ENCODE measurements around the gene ACSS3.

ACSS3 gene

DNA sequence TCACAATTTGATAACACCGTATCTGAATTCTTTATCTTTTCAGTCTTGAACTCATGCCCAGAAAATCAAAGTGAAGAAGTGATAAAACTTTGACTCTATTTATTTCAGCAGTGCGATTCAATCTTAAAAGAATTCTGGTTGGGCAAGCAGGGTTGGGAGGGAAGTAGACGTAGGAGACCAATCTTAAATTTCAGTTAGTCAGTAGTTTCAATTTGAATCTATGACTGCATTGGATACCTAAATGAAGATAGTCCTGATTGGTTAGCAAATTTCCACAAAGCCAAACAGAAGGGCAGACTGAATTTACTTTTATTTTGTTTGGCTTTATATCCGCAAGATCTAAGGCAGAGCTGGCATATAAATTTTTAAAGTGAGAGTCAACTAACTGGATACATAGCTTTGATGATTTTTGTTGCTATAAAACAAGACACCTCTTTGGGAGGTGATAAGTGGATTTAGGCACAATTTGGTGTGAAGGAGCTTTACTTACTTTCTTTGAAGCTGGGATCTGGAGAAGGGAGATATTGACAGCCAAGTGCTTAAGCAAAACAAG is 2.6 kb downstream of the ACSS3 start:
- Histone ChIP-seq H3K27ac (ENCODE audit: low read depth, low read length) (no peak overlapping the region), H3K4me1 (ENCODE audit: control insufficient read depth, insufficient read depth, low read length, unreplicated experiment) (peaks cover 4% of the 10 kb centered on the region), H3K27me3 (ENCODE audit: insufficient read depth, low read length) (no peaks in the 10 kb centered on the region), H3K4me3 (ENCODE audit: low read depth, low read length) (peak overlapping the region; percentile 88), H2AFZ (ENCODE audit: low read length, unreplicated experiment) (peak overlapping the region; percentile 29), H3K79me2 (ENCODE audit: control insufficient read depth, insufficient read depth, low read length, unreplicated experiment) (no peaks in the 10 kb centered on the region), H3K36me3 (ENCODE audit: insufficient read depth, low read length) (no peaks in the 10 kb centered on the region)

DNA sequence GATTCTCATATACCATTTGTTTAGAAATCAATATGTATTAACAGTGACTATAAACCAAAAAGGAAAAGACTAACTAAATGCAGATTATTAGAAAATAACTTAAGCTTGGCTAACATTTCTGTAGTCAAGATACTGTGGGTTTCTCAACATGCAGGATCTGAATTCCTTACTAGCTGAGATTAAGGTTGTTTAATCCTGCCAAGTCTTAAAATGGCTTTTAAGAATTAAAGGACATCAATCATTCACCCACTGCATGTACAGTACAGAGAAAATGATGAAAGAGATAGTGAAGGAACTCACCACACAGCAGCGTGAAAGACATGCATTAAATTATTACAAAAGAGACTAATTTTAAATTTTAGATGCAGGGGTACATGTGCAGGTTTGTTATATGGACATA is 3.8 kb downstream of the ACSS3 start:
- Histone ChIP-seq H3K27ac (ENCODE audit: low read depth, low read length) (no peak overlapping the region), H2AFZ (ENCODE audit: low read length, unreplicated experiment) (no peak overlapping the region), H3K4me3 (ENCODE audit: low read depth, low read length) (no peak overlapping the region), H3K79me2 (ENCODE audit: control insufficient read depth, insufficient read depth, low read length, unreplicated experiment) (no peaks in the 10 kb centered on the region), H3K36me3 (ENCODE audit: insufficient read depth, low read length) (no peaks in the 10 kb centered on the region), H3K4me1 (ENCODE audit: control insufficient read depth, insufficient read depth, low read length, unreplicated experiment) (peaks cover 4% of the 10 kb centered on the region), H3K27me3 (ENCODE audit: insufficient read depth, low read length) (no peaks in the 10 kb centered on the region)

DNA sequence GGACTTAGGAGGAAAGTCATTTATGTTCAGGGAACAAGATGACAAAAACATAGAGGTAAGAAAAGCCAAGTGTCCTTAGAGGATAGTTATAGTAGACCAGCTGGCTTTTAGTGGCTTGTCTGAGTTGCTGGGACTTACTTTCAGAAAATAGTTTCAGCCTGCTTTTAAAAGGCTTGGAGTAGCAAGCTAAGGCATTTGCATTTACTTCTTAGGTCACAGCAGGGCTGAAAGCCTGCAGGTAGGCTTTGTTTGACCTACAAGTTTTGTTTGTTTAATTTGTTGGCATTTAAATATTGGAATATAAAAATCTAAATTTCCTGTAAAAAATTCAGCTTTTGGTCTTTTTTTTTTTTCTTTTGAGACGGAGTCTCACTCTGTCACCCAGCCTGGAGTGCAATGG is 5.1 kb downstream of the ACSS3 start:
- H2AFZ ChIP-seq (ENCODE audit: low read length, unreplicated experiment), result no peak overlapping the region
- H3K27ac ChIP-seq (ENCODE audit: low read depth, low read length), result no peak overlapping the region
- no peaks in the 10 kb centered on the region for H3K27me3 ChIP-seq (ENCODE audit: insufficient read depth, low read length)
- H3K4me3 ChIP-seq (ENCODE audit: low read depth, low read length), result no peak overlapping the region
- no peaks in the 10 kb centered on the region for H3K36me3 ChIP-seq (ENCODE audit: insufficient read depth, low read length)
- H3K4me1 ChIP-seq (ENCODE audit: control insufficient read depth, insufficient read depth, low read length, unreplicated experiment), result no peaks in the 10 kb centered on the region
- no peaks in the 10 kb centered on the region for H3K79me2 ChIP-seq (ENCODE audit: control insufficient read depth, insufficient read depth, low read length, unreplicated experiment)

DNA sequence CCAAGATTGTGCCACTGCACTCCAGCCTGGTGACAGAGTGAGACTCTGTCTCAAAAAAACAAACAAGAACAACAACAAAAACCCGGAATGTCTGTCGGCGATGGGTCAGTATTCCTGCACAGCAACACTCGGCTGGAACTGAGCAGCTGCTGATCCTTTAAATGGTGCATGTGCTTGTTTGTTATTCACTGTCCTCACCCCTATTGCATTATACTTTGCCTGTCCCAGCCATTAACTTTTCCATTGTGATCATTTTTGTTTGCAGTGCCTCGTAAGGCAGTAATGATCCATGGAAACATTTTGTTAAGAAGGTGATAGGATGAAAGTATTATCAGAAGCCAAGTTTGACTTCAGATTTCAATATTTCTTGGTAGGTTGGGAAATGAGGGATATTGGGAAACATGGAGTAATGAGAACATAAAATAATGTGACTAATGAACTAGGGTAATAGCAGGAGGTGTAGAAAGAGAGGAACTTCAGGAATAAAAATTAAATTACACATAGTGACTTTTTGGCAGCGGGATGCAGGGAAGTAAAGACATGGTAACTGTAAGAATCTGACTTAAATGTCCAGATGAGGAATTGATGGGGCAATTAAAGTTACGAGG is 6.1 kb downstream of the ACSS3 start:
- H3K4me3 ChIP-seq (ENCODE audit: low read depth, low read length), result no peak overlapping the region
- H3K27ac ChIP-seq (ENCODE audit: low read depth, low read length), result no peak overlapping the region
- H3K79me2 ChIP-seq (ENCODE audit: control insufficient read depth, insufficient read depth, low read length, unreplicated experiment), result no peaks in the 10 kb centered on the region
- no peaks in the 10 kb centered on the region for H3K4me1 ChIP-seq (ENCODE audit: control insufficient read depth, insufficient read depth, low read length, unreplicated experiment)
- no peak overlapping the region for H2AFZ ChIP-seq (ENCODE audit: low read length, unreplicated experiment)
- H3K27me3 ChIP-seq (ENCODE audit: insufficient read depth, low read length), result no peaks in the 10 kb centered on the region
- no peaks in the 10 kb centered on the region for H3K36me3 ChIP-seq (ENCODE audit: insufficient read depth, low read length)

DNA sequence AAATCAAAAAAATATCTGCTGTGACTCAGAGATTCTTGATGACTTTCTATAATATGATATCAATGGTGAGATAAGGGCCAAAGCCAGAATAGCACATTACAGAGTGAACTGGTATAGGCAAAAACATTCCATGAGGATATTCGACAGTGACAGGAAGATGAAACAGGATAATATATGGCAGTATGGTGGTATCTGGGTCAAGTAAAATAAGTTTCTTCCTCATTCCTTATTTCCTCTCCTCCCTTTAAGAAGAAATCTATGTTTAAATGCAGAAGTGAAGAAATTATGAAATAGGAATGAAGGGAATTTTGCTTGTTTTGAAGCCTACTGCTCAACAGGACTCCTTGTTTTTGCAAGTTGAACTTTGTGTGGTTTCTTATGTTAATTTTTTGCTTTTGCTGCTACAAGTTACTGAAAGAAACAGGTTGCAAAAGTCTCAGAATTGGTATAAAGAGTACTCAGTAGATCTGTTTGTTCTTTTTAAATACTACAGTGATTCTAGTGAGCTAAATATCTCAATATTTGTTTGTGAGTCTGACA is 7.0 kb downstream of the ACSS3 start:
- H3K4me3 ChIP-seq (ENCODE audit: low read depth, low read length), result no peak overlapping the region
- no peaks in the 10 kb centered on the region for H3K4me1 ChIP-seq (ENCODE audit: control insufficient read depth, insufficient read depth, low read length, unreplicated experiment)
- no peak overlapping the region for H3K27ac ChIP-seq (ENCODE audit: low read depth, low read length)
- no peaks in the 10 kb centered on the region for H3K79me2 ChIP-seq (ENCODE audit: control insufficient read depth, insufficient read depth, low read length, unreplicated experiment)
- no peaks in the 10 kb centered on the region for H3K27me3 ChIP-seq (ENCODE audit: insufficient read depth, low read length)
- H2AFZ ChIP-seq (ENCODE audit: low read length, unreplicated experiment), result no peak overlapping the region
- no peaks in the 10 kb centered on the region for H3K36me3 ChIP-seq (ENCODE audit: insufficient read depth, low read length)

DNA sequence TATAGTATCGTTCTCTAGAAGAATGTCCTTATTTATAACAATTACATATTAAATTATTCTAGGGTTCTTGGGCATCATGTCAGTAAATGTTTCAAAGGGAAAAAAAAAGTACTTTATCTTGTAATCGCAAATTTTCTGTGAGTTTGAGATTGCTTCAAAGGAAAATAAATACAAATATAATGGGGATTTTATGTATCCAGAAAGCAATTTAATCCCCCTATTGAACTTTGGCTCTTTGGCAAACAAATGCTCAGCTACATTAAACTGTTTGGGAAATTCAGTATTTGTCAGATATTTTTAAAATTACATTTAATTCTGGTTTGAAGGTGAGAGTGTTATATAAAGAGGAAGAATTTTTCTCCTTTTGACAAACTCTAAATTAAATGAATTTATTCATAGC is 8.0 kb downstream of the ACSS3 start:
- H3K4me3 ChIP-seq (ENCODE audit: low read depth, low read length), result no peak overlapping the region
- no peaks in the 10 kb centered on the region for H3K36me3 ChIP-seq (ENCODE audit: insufficient read depth, low read length)
- H3K27me3 ChIP-seq (ENCODE audit: insufficient read depth, low read length), result no peaks in the 10 kb centered on the region
- H3K79me2 ChIP-seq (ENCODE audit: control insufficient read depth, insufficient read depth, low read length, unreplicated experiment), result no peaks in the 10 kb centered on the region
- no peak overlapping the region for H2AFZ ChIP-seq (ENCODE audit: low read length, unreplicated experiment)
- no peak overlapping the region for H3K27ac ChIP-seq (ENCODE audit: low read depth, low read length)
- no peaks in the 10 kb centered on the region for H3K4me1 ChIP-seq (ENCODE audit: control insufficient read depth, insufficient read depth, low read length, unreplicated experiment)

DNA sequence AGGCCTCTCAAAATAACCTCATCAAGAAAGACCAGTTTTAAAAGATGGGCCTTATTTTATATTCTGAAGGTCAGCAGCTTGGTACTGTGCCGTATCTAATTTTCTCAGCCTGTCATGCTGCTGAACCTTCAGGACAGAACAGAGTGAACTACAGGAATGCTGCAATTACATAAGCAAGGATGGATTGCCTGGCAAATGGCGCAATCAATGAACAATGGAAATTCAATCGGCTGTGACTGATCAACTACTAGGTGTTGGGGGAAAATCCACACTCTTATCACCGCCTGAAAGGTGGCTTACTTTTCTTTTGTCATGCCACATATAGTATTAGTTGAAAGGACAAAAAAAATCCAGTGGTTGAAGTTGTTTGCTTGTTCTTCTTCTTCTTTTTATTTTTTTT is 8.5 kb downstream of the ACSS3 start:
- H2AFZ ChIP-seq (ENCODE audit: low read length, unreplicated experiment), result no peak overlapping the region
- H3K27me3 ChIP-seq (ENCODE audit: insufficient read depth, low read length), result no peaks in the 10 kb centered on the region
- no peak overlapping the region for H3K27ac ChIP-seq (ENCODE audit: low read depth, low read length)

DNA sequence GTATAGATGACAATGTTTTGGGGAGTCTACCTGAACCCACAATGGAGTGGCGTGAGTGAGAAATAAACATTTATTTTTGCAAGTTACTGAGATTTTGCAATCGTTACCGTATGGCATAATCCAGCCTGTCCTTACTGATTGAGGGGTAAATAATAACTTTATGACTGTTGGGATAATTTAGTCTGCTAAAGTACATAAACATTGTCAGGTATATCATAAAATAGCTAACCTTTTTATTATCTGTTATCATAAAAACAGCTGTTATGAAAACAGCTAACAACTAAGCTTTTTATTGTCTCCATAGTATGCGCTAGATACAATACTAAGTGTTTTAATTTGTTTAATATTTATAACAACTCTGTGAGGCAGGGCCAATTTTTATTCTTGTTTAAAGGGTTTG is 10.3 kb downstream of the ACSS3 start:
- no peak overlapping the region for H3K4me3 ChIP-seq (ENCODE audit: low read depth, low read length)
- no peaks in the 10 kb centered on the region for H3K79me2 ChIP-seq (ENCODE audit: control insufficient read depth, insufficient read depth, low read length, unreplicated experiment)
- H3K4me1 ChIP-seq (ENCODE audit: control insufficient read depth, insufficient read depth, low read length, unreplicated experiment), result no peaks in the 10 kb centered on the region

More for the DNA sequence above, 8.5 kb downstream of the ACSS3 start:
- Histone ChIP-seq H3K36me3 (ENCODE audit: insufficient read depth, low read length) (no peaks in the 10 kb centered on the region), H3K4me3 (ENCODE audit: low read depth, low read length) (no peak overlapping the region), H3K79me2 (ENCODE audit: control insufficient read depth, insufficient read depth, low read length, unreplicated experiment) (no peaks in the 10 kb centered on the region), H3K4me1 (ENCODE audit: control insufficient read depth, insufficient read depth, low read length, unreplicated experiment) (no peaks in the 10 kb centered on the region)

DNA sequence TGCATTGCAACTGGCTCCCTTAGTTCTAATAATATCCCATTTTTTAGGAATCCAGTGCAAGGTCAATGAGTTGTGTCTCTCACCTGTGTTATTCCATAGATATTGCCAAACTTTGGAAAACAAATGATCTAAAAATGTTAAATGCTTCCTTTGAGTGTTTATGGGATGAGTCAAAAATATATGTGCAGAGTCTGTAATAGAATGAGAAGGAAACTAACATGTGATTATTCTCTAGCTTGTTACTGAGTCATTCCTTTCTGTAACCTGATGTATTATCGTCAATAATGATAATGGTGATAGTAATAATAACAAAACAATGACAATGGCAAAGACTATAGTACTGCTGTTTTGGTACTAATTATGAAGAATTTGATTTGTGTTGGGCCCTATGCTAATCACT is 11.5 kb downstream of the ACSS3 start:
- H3K4me3 ChIP-seq (ENCODE audit: low read depth, low read length), result no peak overlapping the region
- no peak overlapping the region for H2AFZ ChIP-seq (ENCODE audit: low read length, unreplicated experiment)
- H3K27ac ChIP-seq (ENCODE audit: low read depth, low read length), result no peak overlapping the region
- no peaks in the 10 kb centered on the region for H3K79me2 ChIP-seq (ENCODE audit: control insufficient read depth, insufficient read depth, low read length, unreplicated experiment)
- H3K4me1 ChIP-seq (ENCODE audit: control insufficient read depth, insufficient read depth, low read length, unreplicated experiment), result peaks cover 1% of the 10 kb centered on the region
- no peaks in the 10 kb centered on the region for H3K27me3 ChIP-seq (ENCODE audit: insufficient read depth, low read length)
- no peaks in the 10 kb centered on the region for H3K36me3 ChIP-seq (ENCODE audit: insufficient read depth, low read length)

More for the DNA sequence above, 10.3 kb downstream of the ACSS3 start:
- H3K27me3 ChIP-seq (ENCODE audit: insufficient read depth, low read length), result no peaks in the 10 kb centered on the region
- no peak overlapping the region for H2AFZ ChIP-seq (ENCODE audit: low read length, unreplicated experiment)
- H3K36me3 ChIP-seq (ENCODE audit: insufficient read depth, low read length), result no peaks in the 10 kb centered on the region
- H3K27ac ChIP-seq (ENCODE audit: low read depth, low read length), result no peak overlapping the region

DNA sequence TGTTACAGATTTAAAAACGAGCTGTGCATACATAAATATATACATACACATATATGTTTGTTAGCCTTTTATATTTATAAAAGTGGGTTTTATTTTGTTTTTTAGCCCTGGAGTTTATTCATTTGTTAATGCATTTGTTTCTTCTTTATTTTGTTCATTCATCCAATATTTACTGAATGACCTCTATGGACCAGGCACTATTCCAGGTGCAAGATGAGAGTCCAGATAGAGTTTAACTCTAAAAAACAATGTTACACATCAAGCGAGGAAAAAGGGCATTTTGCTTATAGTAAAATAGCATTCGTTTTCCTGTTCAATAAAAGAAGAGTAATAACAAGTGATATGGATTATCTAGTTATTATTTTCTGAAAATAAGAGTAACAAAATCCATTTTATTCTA is 14.2 kb downstream of the ACSS3 start:
- H3K27me3 ChIP-seq (ENCODE audit: insufficient read depth, low read length), result no peaks in the 10 kb centered on the region
- H2AFZ ChIP-seq (ENCODE audit: low read length, unreplicated experiment), result no peak overlapping the region
- H3K27ac ChIP-seq (ENCODE audit: low read depth, low read length), result no peak overlapping the region
- H3K79me2 ChIP-seq (ENCODE audit: control insufficient read depth, insufficient read depth, low read length, unreplicated experiment), result no peaks in the 10 kb centered on the region
- no peaks in the 10 kb centered on the region for H3K36me3 ChIP-seq (ENCODE audit: insufficient read depth, low read length)
- H3K4me3 ChIP-seq (ENCODE audit: low read depth, low read length), result no peak overlapping the region
- peaks cover 18% of the 10 kb centered on the region for H3K4me1 ChIP-seq (ENCODE audit: control insufficient read depth, insufficient read depth, low read length, unreplicated experiment)

DNA sequence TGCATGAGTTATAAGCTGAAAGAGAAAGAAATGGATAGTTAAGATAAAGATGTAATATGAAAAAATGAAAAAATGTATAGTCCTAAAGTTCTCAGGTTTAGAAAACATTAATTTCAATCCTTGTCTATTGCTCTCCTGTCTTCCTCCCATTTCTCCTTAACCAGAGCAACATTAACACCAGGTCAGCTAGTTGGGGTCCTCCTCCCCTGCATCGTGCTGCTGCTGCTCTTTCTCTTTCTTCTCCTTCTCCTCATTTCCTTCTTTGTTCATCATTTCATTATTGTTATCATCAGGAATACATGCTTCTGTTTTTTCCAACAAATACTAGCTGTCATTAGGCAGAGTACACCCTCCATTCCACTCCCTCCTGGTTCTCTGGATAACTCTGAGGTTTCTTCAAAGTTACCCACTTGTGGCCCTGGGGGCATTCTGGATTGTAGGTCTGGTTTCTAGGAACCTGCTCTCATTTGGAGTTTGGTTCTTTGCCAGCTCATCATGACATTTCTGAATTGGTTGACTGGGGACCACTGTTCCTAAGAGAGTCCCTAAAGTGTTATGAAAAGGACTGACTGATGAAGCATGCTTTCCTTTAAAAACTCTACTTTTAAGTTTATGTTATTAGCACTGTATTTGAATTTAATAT is 17.0 kb downstream of the ACSS3 start:
- H3K4me3 ChIP-seq (ENCODE audit: low read depth, low read length), result no peak overlapping the region
- H3K79me2 ChIP-seq (ENCODE audit: control insufficient read depth, insufficient read depth, low read length, unreplicated experiment), result no peaks in the 10 kb centered on the region
- peaks cover 18% of the 10 kb centered on the region for H3K4me1 ChIP-seq (ENCODE audit: control insufficient read depth, insufficient read depth, low read length, unreplicated experiment)
- H3K27me3 ChIP-seq (ENCODE audit: insufficient read depth, low read length), result no peaks in the 10 kb centered on the region
- no peaks in the 10 kb centered on the region for H3K36me3 ChIP-seq (ENCODE audit: insufficient read depth, low read length)
- no peak overlapping the region for H3K27ac ChIP-seq (ENCODE audit: low read depth, low read length)
- no peak overlapping the region for H2AFZ ChIP-seq (ENCODE audit: low read length, unreplicated experiment)
